Measurements from ENCODE around the gene DCLK2.

The DCLK2 gene

GRCh38 chr4:150306719-150307118 lies 228.5 kb downstream of the DCLK2 start:
- Histone ChIP-seq H3K36me3 (replicated peaks) (no peaks in the 10 kb centered on the region), H3K4me3 (ENCODE audit: low read depth, low read length) (no peak overlapping the region), H3K27me3 (replicated peaks) (no peaks in the 10 kb centered on the region), H3K27ac (peak overlapping the region; percentile 74)
- TF ChIP-seq CTCF (IDR thresholded peaks at IDR 0.05; ENCODE audit: low read depth, low read length, missing control alignments) = no peak
- in situ Hi-C loops (cut with HindIII; ENCODE audit: low pct_ligation_motif_present, low sequenced_read_pairs) = loop anchor here (25.0 kb wide), 1 partner anchor 281 kb away; the partner anchor contains the start of gene MAB21L2
- DNase-seq = no peak
